ENCODE results near the gene HIVEP1.

The HIVEP1 gene

GRCh38 chr6:12012038-12012557 is at the start of gene HIVEP1:
Gene HIVEP1 (plus strand): TSS chr6:12012312. CDS start chr6:12015629, 3,317 bp downstream.
- peak within 1 kb of the TSS; percentile 81 for H3K4me3 ChIP-seq (ENCODE audit: low read depth, low read length)
- DNase-seq (ENCODE audit: low read depth): no peak
- TF ChIP-seq CTCF (conservative IDR thresholded peaks at IDR 0.05; ENCODE audit: low read depth, low read length): no peak

- no peak for TF ChIP-seq CTCF (conservative IDR thresholded peaks at IDR 0.05; ENCODE audit: low read depth, low read length)
- H3K4me3 ChIP-seq (ENCODE audit: low read depth, low read length): no peak overlapping the region
Observed at GRCh38 chr6:11963756-11964500, 48.2 kb upstream of the HIVEP1 start.

GRCh38 chr6:11964729-11965335 is 47.3 kb upstream of the HIVEP1 start:
- no peak overlapping the region for H3K4me3 ChIP-seq (ENCODE audit: low read depth, low read length)
- TF ChIP-seq CTCF (conservative IDR thresholded peaks at IDR 0.05; ENCODE audit: low read depth, low read length): no peak
- peak; percentile 23 for DNase-seq (ENCODE audit: low read depth)

More at GRCh38 chr6:11963756-11964500, 48.2 kb upstream of the HIVEP1 start:
- no peak for DNase-seq (ENCODE audit: low read depth)

GRCh38 chr6:11965499-11965898 is 46.6 kb upstream of the HIVEP1 start:
- TF ChIP-seq CTCF (conservative IDR thresholded peaks at IDR 0.05; ENCODE audit: low read depth, low read length): no peak
- DNase-seq (ENCODE audit: low read depth): no peak
- H3K4me3 ChIP-seq (ENCODE audit: low read depth, low read length): no peak overlapping the region

GRCh38 chr6:11968241-11968806 is 43.8 kb upstream of the HIVEP1 start:
- H3K4me3 ChIP-seq (ENCODE audit: low read depth, low read length): no peak overlapping the region
- TF ChIP-seq CTCF (conservative IDR thresholded peaks at IDR 0.05; ENCODE audit: low read depth, low read length): no peak
- no peak for DNase-seq (ENCODE audit: low read depth)

GRCh38 chr6:11969092-11969491 is 43.0 kb upstream of the HIVEP1 start:
- no peak overlapping the region for H3K4me3 ChIP-seq (ENCODE audit: low read depth, low read length)
- DNase-seq (ENCODE audit: low read depth): peak; percentile 70
- TF ChIP-seq CTCF (conservative IDR thresholded peaks at IDR 0.05; ENCODE audit: low read depth, low read length): no peak

All from choroid plexus epithelial cell (primary cell).